Esophagus (tissue), 2 donors: ENCODE results near the gene SUPT3H. TPM values are rescaled to one million over a fixed set of nuclear protein-coding genes. Genes with fewer than 3 reads are reported as not detected.

Source experiments
- H3K27ac ChIP-seq, 2 donors: one replicate each; pipeline ENCODE4 v1.5.1; 2013; ENCODE audit warnings: low read depth in 2 of 2, mild to moderate bottlenecking in 2 of 2, inconsistent platforms in 1 of 2, low read length in 1 of 2, moderate library complexity in 1 of 2
- H3K27me3 ChIP-seq, 2 donors: one replicate each; pipeline ENCODE4 v1.6.1; 2013; ENCODE audit warnings: low read length in 2 of 2, control low read depth in 1 of 2, mild to moderate bottlenecking in 1 of 2; ENCODE audit not compliant: insufficient read depth in 2 of 2, control insufficient read depth in 1 of 2
- H3K36me3 ChIP-seq, 2 donors: one replicate each; pipeline ENCODE4 v1.6.1; 2013; ENCODE audit warnings: low read length in 1 of 2; ENCODE audit not compliant: control insufficient read depth in 2 of 2, insufficient read depth in 2 of 2
- H3K4me1 ChIP-seq, 2 donors: one replicate each; pipeline ENCODE4 v1.6.1; 2013; ENCODE audit warnings: low read length in 1 of 2; ENCODE audit not compliant: control insufficient read depth in 2 of 2, insufficient read depth in 2 of 2
- H3K4me3 ChIP-seq, 2 donors: one replicate each; pipeline ENCODE4 v1.5.1; 2013; ENCODE audit warnings: low read length in 2 of 2, mild to moderate bottlenecking in 2 of 2, low read depth in 1 of 2, moderate library complexity in 1 of 2
- H3K9me3 ChIP-seq, 2 donors: one replicate each; pipeline ENCODE4 v1.6.1; 2013; ENCODE audit warnings: mild to moderate bottlenecking in 2 of 2, low read depth in 1 of 2, low read length in 1 of 2, moderate library complexity in 1 of 2; ENCODE audit not compliant: control insufficient read depth in 2 of 2, insufficient read depth in 1 of 2
- WGBS, 2 donors: extraction: QIAGEN DNeasy Blood & Tissue Kit; methylation state at CpG; one replicate each; pipeline ENCODE4 v1.1.7; 2013; 5-methylcytosine and 5-hydroxymethylcytosine counted together
- polyA plus RNA-seq, 2 donors: library from polyadenylated mRNA; stranded (reverse); fragments of 200-250 nt; gene quantifications; one replicate each; pipeline ENCODE4 v1.2.3, GENCODE V29; 2013
- donor health status: healthy with polysubstance abuse.
- donor health status: Bipolar disorder and iron deficiency.

SUPT3H gene
- 1 to 10 TPM; 2.8 to 3.6 TPM for polyA plus RNA-seq

DNA sequence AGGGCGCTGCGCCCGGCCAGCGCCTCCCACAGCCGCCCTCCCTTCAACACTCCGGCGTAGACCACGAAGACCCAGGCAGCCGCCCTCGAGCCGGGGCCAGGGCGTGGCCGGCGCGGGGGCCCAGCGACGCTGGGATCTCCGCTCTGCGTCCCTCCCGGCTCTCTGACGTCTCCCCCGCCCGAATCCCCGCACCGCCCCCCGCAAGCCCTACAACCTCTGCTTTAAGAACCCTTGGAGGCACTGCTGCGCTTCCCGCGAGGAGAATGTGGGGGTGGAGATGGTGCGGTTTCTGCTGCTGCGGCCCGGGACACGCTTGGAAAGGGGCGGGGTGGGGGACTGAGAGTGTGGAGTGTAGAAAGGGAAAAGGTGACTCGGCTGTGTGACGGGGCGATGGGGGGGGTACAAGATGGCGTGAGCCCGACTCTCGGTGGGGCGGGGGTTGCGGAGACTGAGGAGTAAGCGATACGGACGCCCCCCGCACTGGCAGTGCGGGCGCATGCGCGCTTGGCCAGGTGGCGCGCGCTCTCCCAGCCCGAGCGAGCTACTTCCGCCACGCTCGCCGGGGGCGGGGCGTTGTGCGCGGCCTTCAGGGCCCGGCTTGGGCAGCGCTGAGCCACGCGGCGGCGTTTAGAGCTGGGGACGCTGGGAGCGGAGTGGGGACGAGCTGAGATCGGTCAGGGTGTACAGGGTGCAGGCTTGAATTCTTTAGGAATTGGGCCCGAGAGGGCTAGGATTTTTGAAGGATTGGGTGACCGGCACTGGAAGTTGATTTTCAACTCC is at the start of gene SUPT3H:
Gene SUPT3H (minus strand): TSS at position 381 of the 780 bp plus-strand sequence.
- H3K4me1 ChIP-seq, result no peaks in the 10 kb centered on the region
- no peaks in the 10 kb centered on the region for H3K27me3 ChIP-seq
- H3K9me3 ChIP-seq, result no peaks in the 10 kb centered on the region
- no peaks in the 10 kb centered on the region for H3K36me3 ChIP-seq
- H3K4me3 ChIP-seq, result peak within 1 kb of the TSS; percentile 76 to 90
- H3K27ac ChIP-seq, result peak within 1 kb of the TSS; percentile 95 to 97
- 0% methylated on average over 71 to 75 of the region's 75 CpGs for WGBS, 2 donors

DNA sequence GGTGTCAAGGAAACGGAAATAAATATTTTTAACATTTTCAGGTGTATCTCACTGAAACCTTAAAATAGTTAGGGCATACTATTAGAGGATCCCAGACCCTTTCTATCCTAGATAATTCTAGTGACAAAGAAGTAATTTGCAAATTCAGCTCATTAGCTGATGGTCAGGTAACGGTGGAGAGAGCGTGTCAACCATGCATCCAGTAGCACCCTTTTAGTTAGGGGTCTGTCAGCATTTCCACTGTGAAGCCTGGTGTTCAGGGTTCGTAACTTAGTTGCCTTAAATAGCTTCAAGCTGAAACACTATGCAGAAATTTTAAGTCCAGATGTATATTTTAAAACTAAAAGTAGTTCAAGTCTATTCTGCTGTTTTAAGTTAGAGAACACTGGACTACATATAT is 48.5 kb upstream of the SUPT3H start:
- Histone ChIP-seq H3K27ac (no peak overlapping the region), H3K4me1 (peaks cover 3 to 6% of the 10 kb centered on the region in 2 donors), H3K27me3 (peaks cover 0 to 3% of the 10 kb centered on the region in 2 donors), H3K9me3 (no peaks in the 10 kb centered on the region), H3K4me3 (no peak overlapping the region), H3K36me3 (no peaks in the 10 kb centered on the region)
- WGBS, 2 donors, result 71 to 87% methylated on average over 4 of the region's 4 CpGs

DNA sequence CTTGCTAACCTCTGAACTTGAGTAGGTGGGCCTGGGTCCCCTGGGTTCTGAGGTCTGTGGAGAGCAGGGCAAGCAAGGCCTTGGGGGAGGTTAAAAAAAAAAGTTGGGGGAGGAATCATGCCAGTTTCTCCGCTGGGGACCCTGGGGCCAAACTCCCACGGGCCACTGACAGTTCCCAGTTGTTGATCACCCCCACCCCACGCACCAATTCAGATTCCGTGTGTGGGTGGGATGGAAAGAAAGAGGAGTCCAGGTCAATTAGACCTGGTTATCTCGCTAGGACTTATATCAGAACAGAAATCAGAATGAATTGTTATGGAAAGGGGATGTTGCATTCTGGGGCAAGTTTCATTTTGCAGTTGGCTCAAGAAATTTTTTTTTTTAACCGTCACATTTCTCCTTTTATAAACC is 46.7 kb upstream of the SUPT3H start:
- 53 to 60% methylated on average over 6 of the region's 6 CpGs for WGBS, 2 donors
- Histone ChIP-seq H3K27me3 (peaks cover 0 to 3% of the 10 kb centered on the region in 2 donors), H3K4me3 (peak overlapping the region in 1 of 2 donors; percentile 20), H3K36me3 (no peaks in the 10 kb centered on the region), H3K27ac (peak overlapping the region in 1 of 2 donors; percentile 19), H3K4me1 (peaks cover 8 to 10% of the 10 kb centered on the region in 2 donors), H3K9me3 (no peaks in the 10 kb centered on the region)

DNA sequence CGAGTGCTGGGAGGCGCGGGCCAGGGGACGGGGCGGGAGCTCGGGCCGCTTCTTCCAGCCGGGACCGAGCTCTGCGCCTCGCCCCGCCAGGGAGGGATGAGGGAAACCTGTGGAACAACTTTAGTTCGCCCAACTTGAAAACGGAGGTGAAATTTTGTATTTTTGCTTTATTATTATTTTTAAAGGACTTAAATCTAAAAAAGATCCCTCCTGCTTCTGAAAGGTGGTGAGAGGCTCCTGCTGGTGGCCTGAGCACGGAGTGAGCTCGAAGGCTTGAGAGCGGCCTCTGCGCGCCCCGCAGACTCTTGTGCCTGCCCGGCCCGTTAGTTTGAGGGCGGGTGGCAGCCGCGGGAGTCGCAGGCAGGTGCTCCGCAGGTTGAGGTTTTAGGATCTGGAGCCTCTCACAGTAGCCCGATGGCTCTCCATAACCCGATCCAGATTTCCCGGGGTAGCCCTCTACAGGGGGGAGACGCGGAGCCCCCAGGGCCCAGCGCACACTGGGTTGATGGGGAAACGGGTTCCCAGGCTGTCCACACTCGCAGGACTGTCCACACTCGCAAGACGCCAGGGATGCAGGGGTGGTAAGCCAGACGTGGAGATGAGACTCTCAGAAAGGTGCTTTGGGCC is 46.2 kb upstream of the SUPT3H start:
- H3K4me1 ChIP-seq, result peaks cover 8 to 10% of the 10 kb centered on the region in 2 donors
- 18 to 20% methylated on average over 38 of the region's 38 CpGs for WGBS, 2 donors
- H3K27me3 ChIP-seq, result peaks cover 0 to 3% of the 10 kb centered on the region in 2 donors

DNA sequence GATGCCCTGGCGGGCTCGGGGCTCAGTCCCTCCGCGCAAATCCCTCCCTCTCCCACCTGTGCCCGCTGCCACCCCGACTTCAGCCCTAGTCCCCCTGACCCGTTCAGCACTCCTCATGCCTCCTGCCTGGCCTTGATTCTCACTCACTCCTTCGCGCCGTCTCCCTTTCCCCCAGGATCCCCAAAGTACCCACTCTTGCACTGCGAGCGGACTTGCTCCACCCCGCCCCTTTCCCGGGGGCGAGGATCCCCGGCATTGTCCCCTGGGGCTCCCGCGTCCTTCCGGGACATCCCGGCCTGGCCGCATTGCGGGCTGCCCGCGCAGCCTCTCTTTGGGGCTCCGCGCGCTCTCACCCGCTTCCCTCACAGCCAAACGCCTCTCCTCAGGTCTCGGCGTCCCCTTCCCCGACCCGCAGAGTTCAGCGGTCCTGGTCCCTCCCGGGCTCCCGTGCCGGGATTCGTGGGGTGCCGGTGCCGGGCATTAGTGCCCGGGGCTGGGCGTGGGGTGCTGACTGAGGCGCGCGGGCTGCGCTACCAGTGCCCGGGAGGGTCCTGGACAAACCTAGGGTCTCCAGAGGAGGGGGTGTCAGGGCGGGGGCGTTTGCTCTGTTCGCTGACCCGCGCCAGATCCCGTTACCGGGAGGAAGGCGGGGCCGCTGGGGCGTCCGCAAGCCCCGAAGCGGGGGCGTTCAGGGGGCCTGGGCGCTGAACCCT is 45.5 kb upstream of the SUPT3H start:
- WGBS, 2 donors, result 1% methylated on average over 59 to 62 of the region's 62 CpGs
- Histone ChIP-seq H3K27ac (peak overlapping the region; percentile 61 to 63), H3K36me3 (no peaks in the 10 kb centered on the region), H3K27me3 (peaks cover 0 to 3% of the 10 kb centered on the region in 2 donors), H3K9me3 (no peaks in the 10 kb centered on the region), H3K4me1 (peaks cover 8 to 10% of the 10 kb centered on the region in 2 donors), H3K4me3 (peak overlapping the region; percentile 56 to 60)

More for the DNA sequence above, 46.2 kb upstream of the SUPT3H start:
- Histone ChIP-seq H3K4me3 (peak overlapping the region; percentile 56 to 60), H3K36me3 (no peaks in the 10 kb centered on the region), H3K27ac (peak overlapping the region; percentile 61 to 63), H3K9me3 (no peaks in the 10 kb centered on the region)

DNA sequence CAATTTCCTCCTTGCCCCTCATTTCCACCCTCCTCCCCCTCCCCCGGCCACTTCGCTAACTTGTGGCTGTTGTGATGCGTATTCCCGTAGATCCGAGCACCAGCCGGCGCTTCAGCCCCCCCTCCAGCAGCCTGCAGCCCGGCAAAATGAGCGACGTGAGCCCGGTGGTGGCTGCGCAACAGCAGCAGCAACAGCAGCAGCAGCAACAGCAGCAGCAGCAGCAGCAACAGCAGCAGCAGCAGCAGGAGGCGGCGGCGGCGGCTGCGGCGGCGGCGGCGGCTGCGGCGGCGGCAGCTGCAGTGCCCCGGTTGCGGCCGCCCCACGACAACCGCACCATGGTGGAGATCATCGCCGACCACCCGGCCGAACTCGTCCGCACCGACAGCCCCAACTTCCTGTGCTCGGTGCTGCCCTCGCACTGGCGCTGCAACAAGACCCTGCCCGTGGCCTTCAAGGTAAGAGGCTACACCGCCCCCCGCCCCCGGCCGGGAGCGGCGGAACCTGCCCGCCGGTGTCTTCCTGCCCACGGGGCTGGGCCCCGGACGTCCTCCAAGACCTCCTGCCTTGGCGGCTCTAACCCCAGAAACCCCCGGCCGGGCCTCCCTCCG is 44.9 kb upstream of the SUPT3H start:
- peaks cover 8 to 10% of the 10 kb centered on the region in 2 donors for H3K4me1 ChIP-seq
- H3K27me3 ChIP-seq, result peaks cover 0 to 3% of the 10 kb centered on the region in 2 donors
- H3K9me3 ChIP-seq, result no peaks in the 10 kb centered on the region
- WGBS, 2 donors, result 1% methylated on average over 48 to 55 of the region's 55 CpGs
- peak overlapping the region; percentile 56 to 60 for H3K4me3 ChIP-seq
- H3K36me3 ChIP-seq, result no peaks in the 10 kb centered on the region
- H3K27ac ChIP-seq, result peak overlapping the region; percentile 61 to 63

DNA sequence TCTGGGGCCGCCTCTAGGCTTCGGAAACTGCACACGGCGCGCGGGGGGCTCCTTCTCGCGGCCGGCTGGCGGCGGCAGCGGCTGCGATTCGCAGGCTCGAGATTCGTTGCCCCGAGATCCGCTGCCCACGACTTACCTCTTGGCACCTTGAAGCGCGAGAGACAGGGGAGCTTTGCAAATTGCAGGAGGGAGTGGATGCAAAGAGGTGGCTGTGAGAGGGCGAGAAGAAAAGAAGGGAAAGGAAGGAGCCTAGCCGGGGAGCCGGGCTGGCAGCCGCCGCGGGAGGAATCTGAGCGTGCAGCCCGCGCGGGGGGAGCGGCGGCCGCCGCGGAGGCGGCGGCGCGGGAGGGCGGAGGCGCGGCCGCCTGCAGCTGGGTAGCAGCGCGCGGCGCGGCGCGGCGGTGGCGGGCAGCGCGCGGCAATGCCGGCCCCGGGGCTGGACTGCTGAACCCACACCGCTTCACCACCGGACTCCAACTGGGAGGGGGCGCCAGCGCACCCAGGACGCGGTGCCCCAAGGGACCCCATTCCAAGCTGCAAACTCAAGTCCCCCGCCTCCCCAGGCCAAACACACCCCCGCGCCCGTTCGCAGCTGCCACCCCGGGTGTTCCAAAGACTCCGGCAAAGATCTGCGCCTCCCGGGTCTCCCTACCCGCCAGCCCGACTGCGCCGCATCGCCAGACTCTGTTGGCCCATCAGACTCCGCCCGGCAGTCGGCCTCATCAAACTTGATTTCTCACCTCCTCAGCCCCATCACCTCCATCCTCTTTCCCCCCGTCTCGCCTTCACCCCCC is 44.2 kb upstream of the SUPT3H start:
- peaks cover 0 to 3% of the 10 kb centered on the region in 2 donors for H3K27me3 ChIP-seq
- peaks cover 8 to 10% of the 10 kb centered on the region in 2 donors for H3K4me1 ChIP-seq
- WGBS, 2 donors, result 1% methylated on average over 66 to 83 of the region's 83 CpGs
- H3K36me3 ChIP-seq, result no peaks in the 10 kb centered on the region
- peak overlapping the region in 1 of 2 donors; percentile 63 for H3K27ac ChIP-seq
- H3K9me3 ChIP-seq, result no peaks in the 10 kb centered on the region
- peak overlapping the region; percentile 56 to 60 for H3K4me3 ChIP-seq

DNA sequence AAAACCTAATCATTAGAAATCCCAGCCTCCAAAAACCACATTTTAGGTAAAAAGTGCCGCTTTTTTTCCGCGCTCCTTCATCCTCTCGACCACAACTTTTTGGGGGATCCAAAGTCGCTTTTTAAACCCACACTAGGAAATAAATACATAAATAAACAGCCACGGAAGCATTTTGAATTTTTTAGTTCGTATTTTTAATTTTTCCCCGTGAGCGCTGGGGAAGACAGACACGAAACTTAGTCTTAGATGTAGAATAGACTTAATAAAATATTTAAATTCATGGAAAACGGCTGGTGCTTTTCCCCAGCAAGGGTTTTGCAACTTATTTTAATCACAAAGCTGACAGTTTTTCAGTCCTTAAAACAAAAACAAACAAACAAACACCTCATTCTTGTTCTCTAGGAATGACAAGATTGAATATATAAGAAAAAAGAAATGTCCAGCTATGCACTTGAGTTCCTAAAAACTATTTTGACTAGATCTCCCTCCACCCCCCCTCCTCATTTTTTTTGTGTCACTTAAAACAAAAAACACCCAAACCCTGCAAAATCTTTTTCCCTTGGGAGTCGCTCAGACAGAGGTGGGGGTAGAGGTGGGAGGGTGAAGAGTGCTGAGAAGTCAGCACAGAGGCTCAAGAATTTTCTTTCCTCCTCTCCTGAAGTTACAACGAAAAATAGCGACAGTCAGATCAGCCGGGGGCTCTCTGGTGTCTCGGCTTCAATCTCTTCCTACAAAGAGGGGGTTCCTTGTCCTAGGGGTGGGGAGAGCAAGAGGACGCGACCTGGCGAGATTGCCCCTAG is 43.4 kb upstream of the SUPT3H start:
- Histone ChIP-seq H3K36me3 (no peaks in the 10 kb centered on the region), H3K4me3 (peak overlapping the region; percentile 56 to 60), H3K4me1 (peaks cover 8 to 10% of the 10 kb centered on the region in 2 donors), H3K27me3 (peaks cover 0 to 3% of the 10 kb centered on the region in 2 donors), H3K9me3 (no peaks in the 10 kb centered on the region), H3K27ac (peak overlapping the region in 1 of 2 donors; percentile 63)
- WGBS, 2 donors, result 8 to 12% methylated on average over 19 of the region's 19 CpGs
